Measurements from ENCODE around the gene ZNF431.

GRCh38 chr19:21158523-21159135 lies 16.8 kb downstream of the ZNF431 start:
- TF ChIP-seq CTCF (conservative IDR thresholded peaks at IDR 0.05 in 1 of 2, IDR thresholded peaks at IDR 0.05 in 1 of 2; ENCODE audit: low read depth in 1 of 2, low read length in 2 of 2) (no peak), EZH2 (IDR thresholded peaks at IDR 0.05; ENCODE audit: low read length, missing control alignments) (no peak)

Data from fibroblast of lung (primary cell).